SU-DHL-6 (cell line): Measurements from ENCODE around the gene HRH2.

Source experiments
- EZH2phosphoT487 ChIP-seq: fragments of 200-600 bp; sonication (generic), shearing (Covaris generic); conservative IDR thresholded peaks from 2 replicates; pipeline ENCODE4 v1.6.1; 2018; ENCODE audit warnings: mild to moderate bottlenecking, antibody characterized with exemption, low read length, moderate library complexity, mixed read lengths
- TF ChIP-seq, protein P1 (sequence below): fragments of 200-600 bp; sonication (generic); IDR thresholded peaks from one replicate; pipeline ENCODE4 v1.5.1; 2017; ENCODE audit warnings: antibody characterized with exemption, mild to moderate bottlenecking, low read length, moderate library complexity; ENCODE audit not compliant: insufficient read depth, poor library complexity, severe bottlenecking

DNA sequence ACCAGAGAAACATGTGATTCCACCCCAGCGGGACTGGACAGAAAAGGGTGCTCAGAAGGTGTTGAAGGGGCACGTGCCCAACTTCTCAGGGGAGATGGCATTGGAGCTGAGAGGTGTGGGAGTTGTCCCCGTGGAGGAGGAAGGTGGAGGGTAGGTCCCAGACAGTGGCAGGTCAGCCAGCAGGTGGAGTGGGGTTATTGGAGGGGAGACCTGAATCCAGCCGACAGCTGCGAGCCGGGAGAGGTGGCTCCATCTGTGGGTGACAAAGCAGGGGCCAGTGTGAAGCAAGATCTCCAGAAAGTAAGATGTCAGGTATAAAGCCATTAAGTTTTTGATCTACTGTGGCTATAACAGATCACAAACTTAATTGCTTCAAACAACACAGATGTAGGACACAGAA, 75.1 kb downstream of the HRH2 start:
- TF ChIP-seq, protein P1, sequence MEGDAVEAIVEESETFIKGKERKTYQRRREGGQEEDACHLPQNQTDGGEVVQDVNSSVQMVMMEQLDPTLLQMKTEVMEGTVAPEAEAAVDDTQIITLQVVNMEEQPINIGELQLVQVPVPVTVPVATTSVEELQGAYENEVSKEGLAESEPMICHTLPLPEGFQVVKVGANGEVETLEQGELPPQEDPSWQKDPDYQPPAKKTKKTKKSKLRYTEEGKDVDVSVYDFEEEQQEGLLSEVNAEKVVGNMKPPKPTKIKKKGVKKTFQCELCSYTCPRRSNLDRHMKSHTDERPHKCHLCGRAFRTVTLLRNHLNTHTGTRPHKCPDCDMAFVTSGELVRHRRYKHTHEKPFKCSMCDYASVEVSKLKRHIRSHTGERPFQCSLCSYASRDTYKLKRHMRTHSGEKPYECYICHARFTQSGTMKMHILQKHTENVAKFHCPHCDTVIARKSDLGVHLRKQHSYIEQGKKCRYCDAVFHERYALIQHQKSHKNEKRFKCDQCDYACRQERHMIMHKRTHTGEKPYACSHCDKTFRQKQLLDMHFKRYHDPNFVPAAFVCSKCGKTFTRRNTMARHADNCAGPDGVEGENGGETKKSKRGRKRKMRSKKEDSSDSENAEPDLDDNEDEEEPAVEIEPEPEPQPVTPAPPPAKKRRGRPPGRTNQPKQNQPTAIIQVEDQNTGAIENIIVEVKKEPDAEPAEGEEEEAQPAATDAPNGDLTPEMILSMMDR, result no peak
- no peak for TF ChIP-seq EZH2phosphoT487
